Eye (tissue), 1 donor: ENCODE data around the gene UGT2B11.
A peak's percentile ranks its signal among the peaks of the same experiment; 100 is the strongest.
"Not testable (repeated sequence)": the region's sequence is repeated elsewhere in the genome, so short reads cannot be mapped to it uniquely, and the experiment has no call there.

Source experiments
- DNase-seq: peaks from one replicate; pipeline ENCODE4 v3.0.0-alpha.2; 2015

Gene UGT2B11

GRCh38 chr4:69214716-69215115, at the start of gene UGT2B11:
Gene UGT2B11, minus strand, starts transcription at chr4:69214748. Its CDS starts 26 bp downstream, at chr4:69214722.
- no peak for DNase-seq

DNA sequence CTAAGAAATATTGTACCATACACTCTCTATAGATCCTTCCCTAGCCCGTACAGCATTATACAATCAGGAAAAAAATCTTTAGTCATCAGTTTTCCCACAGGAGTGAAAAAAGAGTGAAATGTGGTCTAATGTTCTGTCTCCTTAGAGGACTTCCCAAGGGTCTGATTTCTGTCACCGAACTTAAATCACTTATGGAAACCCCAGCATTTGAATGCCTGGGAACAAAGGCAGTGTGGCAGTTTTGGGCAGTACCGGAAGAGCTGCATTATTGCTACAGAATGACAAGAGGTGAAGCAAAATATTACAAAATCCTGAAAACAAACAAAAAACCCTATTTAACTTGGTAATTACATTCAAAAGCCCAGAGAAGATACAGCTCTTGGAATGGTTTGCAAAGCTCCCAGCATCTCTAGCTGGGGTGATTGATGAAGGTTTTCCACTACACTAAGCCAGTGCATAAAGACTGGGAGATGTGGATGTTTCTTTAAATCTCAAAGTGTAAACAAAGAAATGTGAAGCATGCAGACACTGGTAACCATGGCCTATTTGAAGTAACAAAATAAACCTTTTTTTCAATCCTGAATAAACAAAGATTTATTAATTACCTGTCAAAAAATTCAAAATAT, 38.7 kb upstream of the UGT2B11 start:
- DNase-seq = not testable (repeated sequence)

GRCh38 chr4:69250884-69251283, 36.3 kb upstream of the UGT2B11 start:
- DNase-seq = not testable (repeated sequence)

GRCh38 chr4:69242562-69243240, 28.2 kb upstream of the UGT2B11 start:
- DNase-seq = not testable (repeated sequence)

DNA sequence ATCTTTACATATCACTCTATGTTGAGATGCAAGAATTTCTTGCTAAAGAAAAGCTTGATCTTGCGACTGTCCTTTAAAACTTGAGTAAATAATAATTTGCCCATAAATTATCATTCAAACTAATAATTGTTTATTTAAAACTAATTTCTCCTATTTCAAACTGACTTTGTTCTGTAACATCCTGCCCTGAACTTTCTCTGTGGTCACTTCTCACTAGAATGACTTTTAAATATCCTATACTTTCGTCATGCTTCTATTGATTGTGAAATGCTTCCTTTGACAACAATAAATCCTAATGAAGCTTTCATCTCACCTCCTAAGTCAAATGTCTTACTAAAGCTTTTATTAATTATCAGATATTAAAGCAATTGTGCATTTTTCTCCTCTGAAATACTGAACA, 27.2 kb upstream of the UGT2B11 start:
- not testable (repeated sequence) for DNase-seq

GRCh38 chr4:69240787-69241186, 26.2 kb upstream of the UGT2B11 start:
- not testable (repeated sequence) for DNase-seq

DNA sequence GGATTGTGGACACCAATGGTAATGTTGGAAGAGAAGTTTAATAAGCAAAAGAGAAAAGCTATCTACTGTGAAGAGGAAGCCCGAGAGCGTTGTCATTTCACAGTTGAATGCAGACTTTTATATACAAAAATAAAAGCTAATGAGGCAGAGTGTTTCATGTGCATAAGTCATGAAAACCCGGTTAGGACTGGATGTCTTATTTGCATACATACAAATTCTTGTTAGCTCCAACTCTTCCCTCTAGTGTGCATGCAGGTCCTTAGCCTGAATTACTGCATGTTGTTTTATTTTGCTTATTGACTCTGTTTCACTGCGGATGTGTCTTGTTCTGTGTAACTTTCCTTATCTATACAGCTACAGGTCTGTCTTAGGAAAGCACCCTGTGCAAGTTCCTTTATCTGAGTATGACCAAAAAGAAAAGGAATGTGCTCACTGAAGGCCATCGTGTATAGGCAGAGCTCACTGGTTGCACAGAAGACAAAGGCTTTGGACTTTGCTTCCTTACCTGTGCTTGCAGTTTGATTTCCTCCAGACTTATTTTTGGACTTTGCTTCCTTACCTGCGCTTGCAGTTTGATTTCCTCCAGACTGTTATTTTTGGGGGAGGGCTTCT, 25.1 kb upstream of the UGT2B11 start:
- no peak for DNase-seq

- DNase-seq = no peak
These were observed 24.5 kb upstream of the UGT2B11 start for GRCh38 chr4:69239092-69239491.

DNA sequence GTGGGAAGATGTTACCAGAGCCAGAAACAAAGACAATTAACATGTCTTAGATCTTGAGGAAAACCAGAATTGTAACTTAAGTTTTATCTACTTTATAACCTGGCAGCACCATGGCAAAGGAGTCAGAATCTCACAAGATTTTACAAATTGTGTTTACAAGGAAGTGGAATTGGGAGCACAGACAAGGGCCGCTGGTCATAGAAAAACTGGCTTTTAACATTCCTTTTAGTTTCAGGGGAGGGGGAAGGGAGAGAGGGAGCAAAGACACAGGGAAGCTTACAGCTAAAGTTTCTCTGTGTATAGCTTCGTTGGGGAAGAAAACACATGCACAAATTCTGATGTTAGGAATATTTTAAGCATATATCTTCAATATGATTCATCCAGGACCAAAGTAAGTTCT, 10.3 kb upstream of the UGT2B11 start:
- DNase-seq = no peak

GRCh38 chr4:69223277-69223676, 8.7 kb upstream of the UGT2B11 start:
- DNase-seq = not testable (repeated sequence)

DNA sequence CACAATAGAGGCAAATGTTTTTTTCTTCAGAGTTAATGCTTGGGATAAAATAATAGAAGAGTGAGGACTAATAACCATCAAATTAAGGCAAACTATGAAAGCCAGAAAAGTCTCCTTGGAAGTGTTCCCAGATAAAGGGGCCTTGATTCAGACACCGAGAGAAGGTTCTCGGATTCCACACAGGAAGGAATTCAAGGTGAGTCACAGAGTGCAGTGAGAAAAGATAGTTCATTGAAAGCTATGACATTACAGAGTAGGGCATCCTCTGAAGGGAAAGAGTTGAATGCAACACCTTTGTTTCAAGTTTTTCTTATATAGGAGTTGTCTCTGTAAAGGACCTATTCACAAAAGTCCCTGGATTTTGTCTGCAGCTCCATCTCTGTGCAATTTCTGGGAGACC, 3.9 kb upstream of the UGT2B11 start:
- DNase-seq = not testable (repeated sequence)

GRCh38 chr4:69210911-69211310, 3.6 kb downstream of the UGT2B11 start:
- no peak for DNase-seq

- not testable (repeated sequence) for DNase-seq
These were observed 16.0 kb downstream of the UGT2B11 start for GRCh38 chr4:69198506-69198905.

DNA sequence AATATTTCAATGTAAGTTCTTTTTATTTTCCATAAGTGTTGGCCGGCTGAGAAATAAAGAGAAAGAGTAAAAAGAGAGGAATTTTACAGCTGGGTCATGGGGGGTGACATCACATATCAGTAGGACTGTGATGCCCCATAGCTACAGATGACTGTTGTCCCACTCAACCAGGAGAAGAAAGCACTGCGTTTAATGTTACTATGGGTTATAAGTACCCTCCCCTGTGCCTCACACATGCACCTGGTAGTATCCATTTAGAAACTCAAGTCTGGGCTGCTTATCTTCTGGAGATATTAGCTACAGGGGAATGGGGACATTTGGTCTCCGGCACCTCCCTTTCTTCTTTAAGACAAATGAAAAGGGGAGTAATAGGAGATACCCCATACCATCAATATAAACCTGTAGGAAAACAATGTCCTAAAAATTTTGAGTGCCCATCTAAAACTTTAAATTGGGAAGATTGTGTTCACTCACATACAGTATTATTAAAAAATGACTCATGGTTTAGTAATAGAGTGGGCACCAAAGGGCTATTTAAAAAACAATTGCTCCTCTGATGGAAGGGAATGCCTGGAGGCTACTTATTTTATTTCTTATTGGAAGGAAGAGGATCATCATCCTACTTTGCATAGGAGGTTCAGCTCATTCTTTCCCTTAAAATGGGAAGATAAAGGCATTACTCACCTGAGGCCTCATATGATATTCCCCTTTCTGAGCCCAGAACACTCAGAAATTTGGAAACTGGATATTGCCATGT, 18.2 kb downstream of the UGT2B11 start:
- no peak for DNase-seq

- DNase-seq = no peak
These were observed 20.4 kb downstream of the UGT2B11 start for GRCh38 chr4:69194166-69194565.

DNA sequence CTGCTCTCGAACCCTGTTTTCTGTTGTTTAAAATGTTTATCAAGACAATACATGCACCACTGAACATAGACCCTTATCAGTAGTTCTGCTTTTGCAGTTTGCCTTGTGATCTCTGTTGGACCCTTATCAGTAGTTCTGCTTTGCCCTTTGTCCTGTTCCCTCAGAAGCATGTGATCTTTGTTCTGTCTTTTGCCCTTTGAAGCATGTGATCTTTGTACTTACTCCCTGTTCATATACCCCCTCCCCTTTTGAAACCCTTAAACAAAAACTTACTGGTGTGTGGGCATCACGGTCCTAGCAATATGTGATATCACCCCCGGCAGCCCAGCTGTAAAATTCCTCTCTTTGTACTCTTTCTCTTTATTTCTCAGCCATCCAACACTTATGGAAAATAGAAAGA, 22.6 kb downstream of the UGT2B11 start:
- not testable (repeated sequence) for DNase-seq

- DNase-seq = not testable (repeated sequence)
These were observed 23.9 kb downstream of the UGT2B11 start for GRCh38 chr4:69190621-69191020.

DNA sequence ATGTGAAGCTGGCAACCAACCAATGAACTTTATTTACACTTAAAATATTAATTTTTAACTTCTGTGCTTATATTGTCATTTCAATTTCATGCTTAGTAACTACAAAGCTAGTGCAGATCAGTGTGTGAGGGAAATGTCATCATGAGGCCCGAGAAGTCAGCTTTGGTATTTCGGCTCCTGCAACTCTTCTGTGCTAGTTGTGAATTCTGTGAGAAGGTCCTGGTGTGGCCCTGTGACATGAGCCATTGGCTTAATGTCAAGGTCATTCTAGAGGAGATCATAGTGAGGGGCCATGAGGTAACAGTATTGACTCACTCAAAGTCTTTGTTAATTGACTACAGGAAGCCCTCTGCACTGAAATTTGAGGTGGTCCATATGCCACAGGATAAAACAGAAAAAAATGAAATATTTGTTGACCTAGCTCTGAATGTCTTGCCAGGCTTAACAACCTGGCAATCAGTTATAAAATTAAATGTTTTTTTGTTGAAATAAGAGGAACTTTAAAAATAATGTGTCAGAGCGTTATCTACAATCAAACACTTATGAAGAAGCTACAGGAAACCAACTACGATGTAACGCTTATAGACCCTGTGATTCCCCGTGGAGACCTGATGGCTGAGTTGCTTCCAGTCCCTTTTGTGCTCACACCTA, 32.9 kb downstream of the UGT2B11 start:
- not testable (repeated sequence) for DNase-seq

- not testable (repeated sequence) for DNase-seq
These were observed 34.7 kb downstream of the UGT2B11 start for GRCh38 chr4:69179817-69180216.

GRCh38 chr4:69178751-69179205, 35.8 kb downstream of the UGT2B11 start:
- not testable (repeated sequence) for DNase-seq

- DNase-seq = peak; percentile 75
These were observed 44.1 kb downstream of the UGT2B11 start for GRCh38 chr4:69170233-69171134.

DNA sequence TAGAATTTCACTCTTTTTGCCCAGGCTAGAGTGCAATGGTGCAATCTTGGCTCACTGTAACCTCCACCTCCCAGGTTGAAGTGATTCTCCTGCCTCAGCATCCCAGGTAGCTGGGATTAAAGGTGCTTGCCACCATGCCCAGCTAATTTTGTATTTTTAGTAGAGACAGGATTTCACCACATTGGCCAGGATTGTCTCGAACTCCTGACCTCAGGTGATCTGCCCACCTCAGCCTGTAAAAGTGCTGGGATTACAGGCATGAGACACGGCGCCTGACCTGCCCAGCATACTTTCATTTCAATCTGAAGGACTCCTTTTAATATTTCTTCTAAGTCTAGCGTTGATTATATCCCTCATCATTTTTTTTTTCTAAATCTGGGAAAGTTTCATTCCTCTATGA, 45.4 kb downstream of the UGT2B11 start:
- not testable (repeated sequence) for DNase-seq
